GM12878 (cell line): Measurements from ENCODE around the gene KCNQ1. TPM values are rescaled to one million over a fixed set of nuclear protein-coding genes. Genes with fewer than 3 reads are reported as not detected.

Source experiments
- ATAC-seq: fragments of 200-7000 bp; cut with Tn5 transposase; 3 replicates; pipeline ENCODE4 v1.9.1; 2020; ENCODE audit warnings: mild to moderate bottlenecking, moderate library complexity
- BruUV-seq: library from RNA; stranded (reverse); fragments of 400-500 nt; replicated peaks from 2 replicates; lab custom pipeline; 2021; lab: Mats Ljungman, UMichigan
- CTCF ChIA-PET: fragments of 300-600 bp; sonication (Branson Sonifier 250); formaldehyde crosslinking; extraction: SDS; loops from one replicate; lab custom pipeline; 2021; ENCODE audit warnings: inconsistent platforms; lab: Yijun Ruan, JAX
- POLR2A ChIA-PET: fragments of 350-600 bp; formaldehyde crosslinking; extraction: SDS; loops from one replicate; lab custom pipeline; 2021; ENCODE audit warnings: inconsistent platforms; lab: Charles Lee
- RAD21 ChIA-PET: fragments of 300-600 bp; sonication (Branson Sonifier 250); formaldehyde crosslinking; loops from one replicate; lab custom pipeline; 2023; ENCODE audit warnings: antibody characterized with exemption; ENCODE audit not compliant: unreplicated experiment; lab: Charles Lee
- SMC1A ChIA-PET: fragments of 300-600 bp; sonication (Branson Sonifier 250); formaldehyde crosslinking; loops from one replicate; lab custom pipeline; 2023; ENCODE audit not compliant: unreplicated experiment, uncharacterized antibody; lab: Charles Lee
- DNase-seq: peaks from one replicate; pipeline ENCODE4 v3.0.0-alpha.2; 2011; ENCODE audit warnings: low read depth, low spot score
- FAIRE-seq: peaks from 3 replicates; lab custom pipeline; 2011; peaks lifted over from hg19 to GRCh38; lab: Jason Lieb, UNC
- H2AFZ ChIP-seq: 2 replicates; pipeline ENCODE4 v1.6.0; 2011; ENCODE audit warnings: low read depth, low read length, control low read depth; ENCODE audit not compliant: control insufficient read depth
- H3K27ac ChIP-seq: 2 replicates; pipeline ENCODE4 v1.5.1; 2011; ENCODE audit warnings: control low read depth; ENCODE audit not compliant: control insufficient read depth, insufficient read depth
- H3K27me3 ChIP-seq, 2 experiments: replicated peaks in 1 of 2; 2 replicates each; pipeline versions ENCODE4 v1.6.0 to v1.6.1; 2011; ENCODE audit warnings: low read length in 1 of 2; ENCODE audit not compliant: control insufficient read depth in 2 of 2, insufficient read depth in 2 of 2
- H3K36me3 ChIP-seq, 2 experiments: 2 replicates each; pipeline ENCODE4 v1.5.1; 2011; ENCODE audit warnings: low read length in 1 of 2; ENCODE audit not compliant: control insufficient read depth in 2 of 2, insufficient read depth in 2 of 2
- H3K4me1 ChIP-seq: 2 replicates; pipeline ENCODE4 v1.6.1; 2011; ENCODE audit warnings: mild to moderate bottlenecking, low read length, moderate library complexity, mixed read lengths; ENCODE audit not compliant: control insufficient read depth, insufficient read depth
- H3K4me2 ChIP-seq: 2 replicates; pipeline ENCODE4 v1.6.0; 2011; ENCODE audit warnings: control low read depth; ENCODE audit not compliant: control insufficient read depth, insufficient read depth
- H3K4me3 ChIP-seq: fragments of 200-600 bp; sonication (generic); 2 replicates; pipeline ENCODE4 v1.5.1; 2016
- H3K79me2 ChIP-seq: 2 replicates; pipeline ENCODE4 v1.6.0; 2011; ENCODE audit warnings: low read length; ENCODE audit not compliant: control insufficient read depth, insufficient read depth
- H3K9ac ChIP-seq: 2 replicates; pipeline ENCODE4 v1.8.0; 2011; ENCODE audit warnings: low read length, control low read depth, mixed read lengths; ENCODE audit not compliant: control insufficient read depth, insufficient read depth
- H3K9me3 ChIP-seq: replicated peaks from 3 replicates; pipeline ENCODE4 v1.5.1; 2011; ENCODE audit warnings: mild to moderate bottlenecking, low read length; ENCODE audit not compliant: control insufficient read depth, insufficient read depth
- H4K20me1 ChIP-seq: 2 replicates; pipeline ENCODE4 v1.6.0; 2011; ENCODE audit not compliant: control insufficient read depth, insufficient read depth
- CEBPB ChIP-seq, 2 experiments: fragments of 150-350 bp in 1 of 2; IDR thresholded peaks; 2 replicates each; pipeline ENCODE4 v1.6.1; 2012 to 2014; ENCODE audit warnings: low read depth in 2 of 2, low read length in 2 of 2, borderline replicate concordance in 1 of 2, inconsistent platforms in 1 of 2
- CHD4 ChIP-seq: fragments of 200-600 bp; sonication (generic); IDR thresholded peaks from 2 replicates; pipeline ENCODE4 v1.6.1; 2016; ENCODE audit warnings: mild to moderate bottlenecking
- CREB1 ChIP-seq: IDR thresholded peaks from 2 replicates; pipeline ENCODE4 v1.6.1; 2012; ENCODE audit warnings: low read depth, mild to moderate bottlenecking, inconsistent platforms
- E2F4 ChIP-seq: IDR thresholded peaks from 2 replicates; pipeline ENCODE4 v1.6.1; 2012; ENCODE audit warnings: low read depth, low read length, improper control_type of control experiment
- EP300 ChIP-seq, 2 experiments: fragments of 150-350 bp in 1 of 2; IDR thresholded peaks; 2 replicates each; pipeline ENCODE4 v1.6.1; 2011 to 2012; ENCODE audit warnings: low read depth in 2 of 2, low read length in 2 of 2, borderline replicate concordance in 1 of 2, improper control_type of control experiment in 1 of 2, inconsistent platforms in 1 of 2; ENCODE audit not compliant: control insufficient read depth in 1 of 2
- FOS ChIP-seq: IDR thresholded peaks from 3 replicates; pipeline ENCODE4 v1.6.1; 2011; ENCODE audit warnings: borderline replicate concordance; ENCODE audit not compliant: insufficient read length; ENCODE audit errors: extremely low read depth
- MEF2A ChIP-seq: IDR thresholded peaks from 2 replicates; pipeline ENCODE4 v1.6.1; 2011; ENCODE audit warnings: low read depth, mild to moderate bottlenecking, low read length, moderate library complexity; ENCODE audit not compliant: insufficient read depth
- RB1 ChIP-seq: fragments of 450-650 bp; formaldehyde crosslinking; IDR thresholded peaks from 2 replicates; pipeline ENCODE4 v1.6.1; 2017; ENCODE audit warnings: mild to moderate bottlenecking, borderline replicate concordance
- RELA ChIP-seq: fragments of 450-650 bp; IDR thresholded peaks from 2 replicates; pipeline ENCODE4 v1.8.0; 2014; ENCODE audit warnings: borderline replicate concordance; ENCODE audit not compliant: partially characterized antibody
- SREBF1 ChIP-seq: IDR thresholded peaks from 2 replicates; pipeline ENCODE4 v1.6.1; 2012; ENCODE audit warnings: mild to moderate bottlenecking, low read length
- ZNF217 ChIP-seq: fragments of 450-650 bp; IDR thresholded peaks from 2 replicates; pipeline ENCODE4 v1.6.1; 2017; ENCODE audit warnings: antibody characterized with exemption, mild to moderate bottlenecking
- WGBS: methylation state at CpG from one replicate; pipeline ENCODE4 v1.1.6; 2016; ENCODE audit warnings: low lambda C conversion rate; ENCODE audit not compliant: insufficient replicate concordance, insufficient coverage; ENCODE audit errors: missing lambda C conversion rate; 5-methylcytosine and 5-hydroxymethylcytosine counted together
- in situ Hi-C: fragments of 300-500 bp; cut with MboI; formaldehyde crosslinking; loops from 9 replicates; pipeline ENCODE4 v1.14.3; 2018; ENCODE audit warnings: mixed read lengths
- intact Hi-C: fragments of 100-400 bp; cut with micrococcal nuclease; formaldehyde crosslinking; loops from one replicate; pipeline ENCODE4 v1.14.2; 2022; ENCODE audit not compliant: unreplicated experiment
- polyA plus RNA-seq, 11 experiments: library from polyadenylated mRNA; depleted of rRNA in 4 of 11; unstranded in 6 of 11; stranded (reverse) in 5 of 11; fragments of >200 nt; fragmentation: Nextera tagmentation in 4 of 11; fragmentation: Illumina TruSeq in 1 of 11; extraction: Ambion mirVana in 4 of 11; extraction: Trizol in 1 of 11; gene quantifications; 1 replicate in 1 of 11; 2 replicates in 10 of 11; pipeline versions ENCODE4 v1.2.1 to v1.2.3, GENCODE V29; 2011 to 2016; ENCODE audit warnings: inconsistent platforms in 2 of 11, missing spikeins in 2 of 11, low read depth in 1 of 11
- total RNA-seq, 4 experiments: library from RNA; depleted of rRNA in 3 of 4; stranded (reverse); fragments of >200 nt in 3 of 4; fragmentation: Illumina TruSeq in 1 of 4; extraction: Trizol in 1 of 4; gene quantifications; 2 replicates each; pipeline versions ENCODE4 v1.2.1 to v1.2.3, GENCODE V29; 2013 to 2021
- TF ChIP-seq, protein P1 (sequence below): fragments of 450-650 bp; formaldehyde crosslinking; IDR thresholded peaks from 2 replicates; pipeline ENCODE4 v1.5.0; 2022; ENCODE audit warnings: mild to moderate bottlenecking, missing genetic modification characterization

Gene KCNQ1
- total and polyA plus RNA-seq, 10 of the 15 experiments (the other 5 are each of a cell fraction or from before 2014, with no cell fraction given): 0.03 to 0.15 (median 0.12) TPM; not detected in 7

GRCh38 chr11:2471048-2471803 lies 26.4 kb downstream of the KCNQ1 start:
- no peaks in the 10 kb centered on the region for H3K79me2 ChIP-seq
- DNase-seq (no peak), ATAC-seq (no peak), FAIRE-seq (no peak)
- H3K4me3 ChIP-seq: no peak overlapping the region
- no peaks in the 10 kb centered on the region for H3K36me3 ChIP-seq
- no peaks in the 10 kb centered on the region for H4K20me1 ChIP-seq
- no peak overlapping the region for H2AFZ ChIP-seq
- no peak overlapping the region for H3K27ac ChIP-seq
- no TSS peak for BruUV-seq
- POLR2A ChIA-PET: no interaction called here
- no peaks in the 10 kb centered on the region for H3K9me3 ChIP-seq
- CTCF ChIA-PET: no interaction called here
- no peak for TF ChIP-seq EP300 (IDR thresholded peaks at IDR 0.05; ENCODE audit: borderline replicate concordance in 1 of 2, control insufficient read depth in 1 of 2, low read depth in 2 of 2, low read length in 2 of 2)
- no peak for TF ChIP-seq CHD4
- TF ChIP-seq RB1: no peak
- no peak overlapping the region for H3K4me2 ChIP-seq
- intact Hi-C loops: no loop called here
- H3K4me1 ChIP-seq: peaks cover 10% of the 10 kb centered on the region; the same call in 1 of the 2 replicates
- in situ Hi-C loops: no loop called here
- RAD21 ChIA-PET: no interaction called here
- WGBS: 42% methylated on average over 17 of the region's 17 CpGs
- SMC1A ChIA-PET: no interaction called here
- H3K9ac ChIP-seq: no peak overlapping the region
- no peaks in the 10 kb centered on the region for H3K27me3 ChIP-seq

GRCh38 chr11:2471804-2472096 lies 26.9 kb downstream of the KCNQ1 start:
- ATAC-seq (no peak), FAIRE-seq (no peak), DNase-seq (no peak)
- H3K9me3 ChIP-seq: no peaks in the 10 kb centered on the region
- no peak overlapping the region for H3K4me3 ChIP-seq
- BruUV-seq: no TSS peak
- H3K79me2 ChIP-seq: no peaks in the 10 kb centered on the region
- POLR2A ChIA-PET: no interaction called here
- H3K4me2 ChIP-seq: no peak overlapping the region
- peaks cover 10% of the 10 kb centered on the region; the same call in 1 of the 2 replicates for H3K4me1 ChIP-seq
- no peaks in the 10 kb centered on the region for H3K36me3 ChIP-seq
- RAD21 ChIA-PET: no interaction called here
- no peak overlapping the region for H3K27ac ChIP-seq
- no peak overlapping the region for H2AFZ ChIP-seq
- H3K27me3 ChIP-seq: no peaks in the 10 kb centered on the region
- in situ Hi-C loops (no loop called here), intact Hi-C loops (no loop called here)
- SMC1A ChIA-PET: no interaction called here
- H3K9ac ChIP-seq: no peak overlapping the region
- H4K20me1 ChIP-seq: no peaks in the 10 kb centered on the region
- WGBS: 86% methylated on average over 6 of the region's 6 CpGs
- CTCF ChIA-PET: no interaction called here
- TF ChIP-seq RELA (no peak), E2F4 (no peak), ZNF217 (no peak), SREBF1 (no peak), MEF2A (no peak), CREB1 (no peak), FOS (no peak), CEBPB (IDR thresholded peaks at IDR 0.05; ENCODE audit: borderline replicate concordance in 1 of 2, low read depth in 2 of 2, low read length in 2 of 2) (no peak)
- TF ChIP-seq, protein P1, sequence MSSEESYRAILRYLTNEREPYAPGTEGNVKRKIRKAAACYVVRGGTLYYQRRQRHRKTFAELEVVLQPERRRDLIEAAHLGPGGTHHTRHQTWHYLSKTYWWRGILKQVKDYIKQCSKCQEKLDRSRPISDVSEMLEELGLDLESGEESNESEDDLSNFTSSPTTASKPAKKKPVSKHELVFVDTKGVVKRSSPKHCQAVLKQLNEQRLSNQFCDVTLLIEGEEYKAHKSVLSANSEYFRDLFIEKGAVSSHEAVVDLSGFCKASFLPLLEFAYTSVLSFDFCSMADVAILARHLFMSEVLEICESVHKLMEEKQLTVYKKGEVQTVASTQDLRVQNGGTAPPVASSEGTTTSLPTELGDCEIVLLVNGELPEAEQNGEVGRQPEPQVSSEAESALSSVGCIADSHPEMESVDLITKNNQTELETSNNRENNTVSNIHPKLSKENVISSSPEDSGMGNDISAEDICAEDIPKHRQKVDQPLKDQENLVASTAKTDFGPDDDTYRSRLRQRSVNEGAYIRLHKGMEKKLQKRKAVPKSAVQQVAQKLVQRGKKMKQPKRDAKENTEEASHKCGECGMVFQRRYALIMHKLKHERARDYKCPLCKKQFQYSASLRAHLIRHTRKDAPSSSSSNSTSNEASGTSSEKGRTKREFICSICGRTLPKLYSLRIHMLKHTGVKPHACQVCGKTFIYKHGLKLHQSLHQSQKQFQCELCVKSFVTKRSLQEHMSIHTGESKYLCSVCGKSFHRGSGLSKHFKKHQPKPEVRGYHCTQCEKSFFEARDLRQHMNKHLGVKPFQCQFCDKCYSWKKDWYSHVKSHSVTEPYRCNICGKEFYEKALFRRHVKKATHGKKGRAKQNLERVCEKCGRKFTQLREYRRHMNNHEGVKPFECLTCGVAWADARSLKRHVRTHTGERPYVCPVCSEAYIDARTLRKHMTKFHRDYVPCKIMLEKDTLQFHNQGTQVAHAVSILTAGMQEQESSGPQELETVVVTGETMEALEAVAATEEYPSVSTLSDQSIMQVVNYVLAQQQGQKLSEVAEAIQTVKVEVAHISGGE (CRISPR knock-in tag): no peak
